ENCODE results near the gene NCAPG. TPM values are rescaled to one million over a fixed set of nuclear protein-coding genes. Genes with fewer than 3 reads are reported as not detected.

Gene NCAPG
- total and polyA plus RNA-seq, 10 of the 15 experiments (the other 5 are each of a cell fraction or from before 2014, with no cell fraction given): 17.3 to 93.9 (median 53.7) TPM

- no peaks in the 10 kb centered on the region; the same call in 2 of the 3 replicates for H3K9me3 ChIP-seq (replicated peaks; ENCODE audit: control insufficient read depth, insufficient read depth, low read length)
- no peak overlapping the region for H3K27ac ChIP-seq (ENCODE audit: control insufficient read depth, insufficient read depth)
- SMC1A ChIA-PET (ENCODE audit: uncharacterized antibody, unreplicated experiment): no interaction called here
- 65% methylated on average over 32 of the region's 33 CpGs for WGBS (ENCODE audit: insufficient coverage, insufficient replicate concordance, low lambda C conversion rate, missing lambda C conversion rate)
- POLR2A ChIA-PET: no interaction called here
- H4K20me1 ChIP-seq (ENCODE audit: control insufficient read depth, insufficient read depth): no peaks in the 10 kb centered on the region
- BruUV-seq (replicated peaks): no TSS peak
- no peaks in the 10 kb centered on the region for H3K36me3 ChIP-seq (ENCODE audit: control insufficient read depth in 2 of 2, insufficient read depth in 2 of 2, low read length in 1 of 2)
- no peaks in the 10 kb centered on the region for H3K27me3 ChIP-seq (replicated peaks in 1 of 2; ENCODE audit: control insufficient read depth in 2 of 2, insufficient read depth in 2 of 2, low read length in 1 of 2)
- CTCF ChIA-PET: no interaction called here
- TF ChIP-seq NBN (IDR thresholded peaks at IDR 0.05) (no peak), SUZ12 (IDR thresholded peaks at IDR 0.05; ENCODE audit: unreplicated experiment) (no peak), SMAD5 (IDR thresholded peaks at IDR 0.05; ENCODE audit: low read depth) (no peak), KAT2A (conservative IDR thresholded peaks at IDR 0.05; ENCODE audit: control insufficient read depth, low read depth, low read length) (no peak), MYB (IDR thresholded peaks at IDR 0.05; ENCODE audit: borderline replicate concordance, low read depth, low read length) (no peak), PAX8 (IDR thresholded peaks at IDR 0.05) (no peak), MYC (IDR thresholded peaks at IDR 0.05; ENCODE audit: insufficient read depth, insufficient read length, insufficient replicate concordance, low read length, severe bottlenecking) (no peak), BACH1 (IDR thresholded peaks at IDR 0.05; ENCODE audit: borderline replicate concordance) (no peak), RAD51 (IDR thresholded peaks at IDR 0.05) (no peak), E2F4 (IDR thresholded peaks at IDR 0.05; ENCODE audit: low read depth, low read length) (no peak), ESRRA (IDR thresholded peaks at IDR 0.05; ENCODE audit: low read length) (no peak)
- TF ChIP-seq, protein P1, sequence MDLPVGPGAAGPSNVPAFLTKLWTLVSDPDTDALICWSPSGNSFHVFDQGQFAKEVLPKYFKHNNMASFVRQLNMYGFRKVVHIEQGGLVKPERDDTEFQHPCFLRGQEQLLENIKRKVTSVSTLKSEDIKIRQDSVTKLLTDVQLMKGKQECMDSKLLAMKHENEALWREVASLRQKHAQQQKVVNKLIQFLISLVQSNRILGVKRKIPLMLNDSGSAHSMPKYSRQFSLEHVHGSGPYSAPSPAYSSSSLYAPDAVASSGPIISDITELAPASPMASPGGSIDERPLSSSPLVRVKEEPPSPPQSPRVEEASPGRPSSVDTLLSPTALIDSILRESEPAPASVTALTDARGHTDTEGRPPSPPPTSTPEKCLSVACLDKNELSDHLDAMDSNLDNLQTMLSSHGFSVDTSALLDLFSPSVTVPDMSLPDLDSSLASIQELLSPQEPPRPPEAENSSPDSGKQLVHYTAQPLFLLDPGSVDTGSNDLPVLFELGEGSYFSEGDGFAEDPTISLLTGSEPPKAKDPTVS (IDR thresholded peaks at IDR 0.05; ENCODE audit: low read depth, low read length): no peak
- TF ChIP-seq, protein P2, sequence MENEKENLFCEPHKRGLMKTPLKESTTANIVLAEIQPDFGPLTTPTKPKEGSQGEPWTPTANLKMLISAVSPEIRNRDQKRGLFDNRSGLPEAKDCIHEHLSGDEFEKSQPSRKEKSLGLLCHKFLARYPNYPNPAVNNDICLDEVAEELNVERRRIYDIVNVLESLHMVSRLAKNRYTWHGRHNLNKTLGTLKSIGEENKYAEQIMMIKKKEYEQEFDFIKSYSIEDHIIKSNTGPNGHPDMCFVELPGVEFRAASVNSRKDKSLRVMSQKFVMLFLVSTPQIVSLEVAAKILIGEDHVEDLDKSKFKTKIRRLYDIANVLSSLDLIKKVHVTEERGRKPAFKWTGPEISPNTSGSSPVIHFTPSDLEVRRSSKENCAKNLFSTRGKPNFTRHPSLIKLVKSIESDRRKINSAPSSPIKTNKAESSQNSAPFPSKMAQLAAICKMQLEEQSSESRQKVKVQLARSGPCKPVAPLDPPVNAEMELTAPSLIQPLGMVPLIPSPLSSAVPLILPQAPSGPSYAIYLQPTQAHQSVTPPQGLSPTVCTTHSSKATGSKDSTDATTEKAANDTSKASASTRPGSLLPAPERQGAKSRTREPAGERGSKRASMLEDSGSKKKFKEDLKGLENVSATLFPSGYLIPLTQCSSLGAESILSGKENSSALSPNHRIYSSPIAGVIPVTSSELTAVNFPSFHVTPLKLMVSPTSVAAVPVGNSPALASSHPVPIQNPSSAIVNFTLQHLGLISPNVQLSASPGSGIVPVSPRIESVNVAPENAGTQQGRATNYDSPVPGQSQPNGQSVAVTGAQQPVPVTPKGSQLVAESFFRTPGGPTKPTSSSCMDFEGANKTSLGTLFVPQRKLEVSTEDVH (IDR thresholded peaks at IDR 0.05; ENCODE audit: low read depth, partially characterized antibody): no peak
- TF ChIP-seq, protein P3, sequence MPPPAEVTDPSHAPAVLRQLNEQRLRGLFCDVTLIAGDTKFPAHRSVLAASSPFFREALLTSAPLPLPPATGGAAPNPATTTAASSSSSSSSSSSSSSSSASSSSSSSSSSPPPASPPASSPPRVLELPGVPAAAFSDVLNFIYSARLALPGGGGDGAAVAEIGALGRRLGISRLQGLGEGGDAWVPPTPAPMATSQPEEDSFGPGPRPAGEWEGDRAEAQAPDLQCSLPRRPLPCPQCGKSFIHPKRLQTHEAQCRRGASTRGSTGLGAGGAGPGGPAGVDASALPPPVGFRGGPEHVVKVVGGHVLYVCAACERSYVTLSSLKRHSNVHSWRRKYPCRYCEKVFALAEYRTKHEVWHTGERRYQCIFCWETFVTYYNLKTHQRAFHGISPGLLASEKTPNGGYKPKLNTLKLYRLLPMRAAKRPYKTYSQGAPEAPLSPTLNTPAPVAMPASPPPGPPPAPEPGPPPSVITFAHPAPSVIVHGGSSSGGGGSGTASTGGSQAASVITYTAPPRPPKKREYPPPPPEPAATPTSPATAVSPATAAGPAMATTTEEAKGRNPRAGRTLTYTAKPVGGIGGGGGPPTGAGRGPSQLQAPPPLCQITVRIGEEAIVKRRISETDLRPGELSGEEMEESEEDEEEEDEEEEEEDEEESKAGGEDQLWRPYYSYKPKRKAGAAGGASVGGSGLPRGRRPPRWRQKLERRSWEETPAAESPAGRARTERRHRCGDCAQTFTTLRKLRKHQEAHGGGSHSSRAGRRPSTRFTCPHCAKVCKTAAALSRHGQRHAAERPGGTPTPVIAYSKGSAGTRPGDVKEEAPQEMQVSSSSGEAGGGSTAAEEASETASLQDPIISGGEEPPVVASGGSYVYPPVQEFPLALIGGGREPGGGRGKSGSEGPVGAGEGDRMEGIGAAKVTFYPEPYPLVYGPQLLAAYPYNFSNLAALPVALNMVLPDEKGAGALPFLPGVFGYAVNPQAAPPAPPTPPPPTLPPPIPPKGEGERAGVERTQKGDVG (CRISPR knock-in tag; IDR thresholded peaks at IDR 0.05): no peak
- in situ Hi-C loops (cut with MboI) (no loop called here), intact Hi-C loops (cut with micrococcal nuclease; ENCODE audit: unreplicated experiment) (no loop called here)
- FAIRE-seq (no peak), ATAC-seq (no peak), DNase-seq (ENCODE audit: low read depth, low spot score) (no peak)
- H3K79me2 ChIP-seq (ENCODE audit: control insufficient read depth, insufficient read depth, low read length): no peaks in the 10 kb centered on the region
- RAD21 ChIA-PET (ENCODE audit: unreplicated experiment): no interaction called here
- H3K9ac ChIP-seq (ENCODE audit: control insufficient read depth, insufficient read depth, low read length): no peak overlapping the region
- no peak overlapping the region for H2AFZ ChIP-seq (ENCODE audit: control insufficient read depth, low read depth, low read length)
- no peak overlapping the region for H3K4me3 ChIP-seq
- no peaks in the 10 kb centered on the region for H3K4me1 ChIP-seq (ENCODE audit: control insufficient read depth, insufficient read depth, low read length)
- no peak overlapping the region for H3K4me2 ChIP-seq (ENCODE audit: control insufficient read depth, insufficient read depth)
Observed at GRCh38 chr4:17766826-17767458, 43.8 kb upstream of the NCAPG start.

All from GM12878 (cell line).